SW480 (cell line): ENCODE results near the gene NDST1.
A peak's percentile ranks its signal among the peaks of the same experiment; 100 is the strongest.
"Not testable (repeated sequence)": the region's sequence is repeated elsewhere in the genome, so short reads cannot be mapped to it uniquely, and the experiment has no call there.

Experiments
- DNase-seq: peaks from one replicate; pipeline ENCODE4 v3.0.0-alpha.2; 2016; ENCODE audit warnings: low spot score

The NDST1 gene

DNA sequence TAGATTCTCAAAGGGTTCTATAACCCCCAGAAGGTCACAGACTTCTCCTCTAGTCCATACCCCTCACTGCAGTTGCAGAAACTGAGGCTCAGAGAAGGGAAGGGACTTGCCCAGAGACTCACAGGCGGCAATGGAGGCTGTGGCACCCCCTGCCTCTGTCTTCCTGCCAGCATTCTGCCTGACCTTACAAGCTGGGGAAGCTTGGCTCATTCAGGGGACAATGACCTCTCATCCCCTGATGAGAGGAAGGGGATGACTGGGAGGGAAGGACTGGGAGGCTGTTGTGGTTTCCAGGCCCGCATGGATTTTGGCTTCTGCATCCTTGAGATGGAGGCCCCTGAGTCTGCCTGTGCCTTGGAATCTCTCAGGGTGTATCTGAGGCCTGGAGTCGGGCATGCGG, 897 bp downstream of the NDST1 start:
- DNase-seq: no peak

GRCh38 chr5:150509992-150510391, 2.1 kb downstream of the NDST1 start:
- DNase-seq: no peak

GRCh38 chr5:150510460-150511263, 2.7 kb downstream of the NDST1 start:
- DNase-seq: no peak

- peak; percentile 82 for DNase-seq
Observed at GRCh38 chr5:150511578-150512367, 3.8 kb downstream of the NDST1 start.

- DNase-seq: no peak
Observed at GRCh38 chr5:150512368-150512747, 4.4 kb downstream of the NDST1 start.

DNA sequence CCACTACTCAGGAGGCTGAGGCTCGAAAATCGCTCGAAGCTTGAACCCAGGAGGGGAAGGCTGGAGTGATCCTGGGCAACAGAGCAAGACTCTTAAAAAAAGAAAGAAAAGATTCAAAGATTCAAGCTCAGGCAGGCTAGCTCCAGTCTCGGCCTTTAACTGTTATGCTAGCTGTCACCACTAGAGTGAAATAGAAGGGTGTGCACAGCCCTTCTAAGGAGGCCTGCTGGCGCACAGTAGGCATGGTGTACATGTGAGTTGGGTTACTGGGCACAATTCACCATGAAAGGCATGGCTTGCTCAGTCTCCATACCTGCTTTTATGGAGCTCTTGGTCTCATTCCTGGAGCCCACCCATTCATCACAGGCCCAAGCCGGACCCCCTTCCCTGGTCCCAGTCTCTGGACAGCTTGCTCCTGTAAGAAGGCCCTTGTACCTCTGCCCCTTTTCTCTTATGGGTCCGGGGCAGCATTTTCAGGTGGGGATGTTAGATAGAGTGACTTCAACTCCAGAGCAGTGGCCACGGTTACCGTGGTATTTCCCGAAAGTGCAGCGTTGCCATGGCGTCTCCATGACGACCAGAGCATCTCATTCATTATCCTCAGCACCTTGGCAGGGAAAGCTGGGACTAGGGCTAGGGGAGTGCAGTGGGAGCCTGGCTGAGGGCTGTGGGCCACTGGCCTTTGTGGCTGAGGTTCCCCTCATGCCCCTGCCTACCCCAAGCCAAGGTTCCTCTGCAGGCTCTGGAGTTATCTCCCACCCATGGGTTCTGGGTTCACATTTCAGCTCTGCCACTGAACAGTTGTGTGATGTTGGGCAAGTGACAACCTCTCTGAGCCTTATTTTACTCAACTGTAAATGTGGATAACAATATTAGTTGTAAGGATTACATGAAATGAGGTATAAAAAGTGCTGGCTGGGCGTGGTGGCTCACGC, 5.7 kb downstream of the NDST1 start:
- DNase-seq: no peak

DNA sequence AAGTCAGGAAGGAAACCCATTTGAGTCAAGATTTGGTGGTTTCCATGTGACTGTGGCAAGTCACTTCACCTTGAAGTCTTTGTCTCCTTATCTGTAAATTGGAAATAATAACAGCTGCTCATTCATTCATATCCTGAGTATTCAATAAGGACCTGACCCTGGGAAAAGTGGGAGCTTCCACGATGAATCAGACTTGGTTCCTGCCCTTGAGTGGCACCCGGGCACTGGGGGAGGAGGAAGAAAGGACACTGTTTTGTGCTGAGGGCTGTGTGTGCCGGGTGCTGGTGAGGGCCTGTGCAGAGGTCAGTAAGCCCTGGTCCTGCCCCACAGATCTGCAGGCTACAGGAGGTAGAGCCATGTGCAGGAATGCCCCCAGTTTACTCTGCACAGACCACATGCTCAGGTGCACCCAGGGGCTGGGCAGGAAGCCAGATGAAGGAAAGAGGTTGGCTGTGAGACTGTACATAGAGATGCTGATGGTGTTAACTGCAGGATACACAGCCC, 6.8 kb downstream of the NDST1 start:
- peak; percentile 33 for DNase-seq

GRCh38 chr5:150515446-150515845, 7.5 kb downstream of the NDST1 start:
- no peak for DNase-seq

DNA sequence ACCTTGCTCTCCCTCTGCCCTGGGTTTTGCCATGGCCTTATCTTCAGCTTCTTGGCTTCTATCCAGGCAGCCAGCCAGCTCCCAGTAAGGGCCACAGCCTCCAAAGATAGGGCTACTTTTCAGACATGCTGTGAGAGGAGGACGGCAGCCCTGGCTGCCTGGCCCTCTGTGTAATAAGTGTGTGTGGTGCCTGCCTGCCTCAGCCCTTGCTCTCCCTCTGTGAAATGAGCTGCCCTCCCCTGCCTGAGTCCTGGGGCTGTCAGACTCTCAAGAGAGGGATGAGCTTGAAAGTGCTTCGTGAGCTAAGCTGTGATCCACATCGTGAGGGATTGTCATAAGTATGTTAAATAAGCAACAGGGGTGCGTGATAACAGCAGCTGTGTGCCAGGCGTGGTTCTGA, 8.1 kb downstream of the NDST1 start:
- no peak for DNase-seq

- peak; percentile 93 for DNase-seq
Observed at GRCh38 chr5:150517272-150518152, 9.6 kb downstream of the NDST1 start.

DNA sequence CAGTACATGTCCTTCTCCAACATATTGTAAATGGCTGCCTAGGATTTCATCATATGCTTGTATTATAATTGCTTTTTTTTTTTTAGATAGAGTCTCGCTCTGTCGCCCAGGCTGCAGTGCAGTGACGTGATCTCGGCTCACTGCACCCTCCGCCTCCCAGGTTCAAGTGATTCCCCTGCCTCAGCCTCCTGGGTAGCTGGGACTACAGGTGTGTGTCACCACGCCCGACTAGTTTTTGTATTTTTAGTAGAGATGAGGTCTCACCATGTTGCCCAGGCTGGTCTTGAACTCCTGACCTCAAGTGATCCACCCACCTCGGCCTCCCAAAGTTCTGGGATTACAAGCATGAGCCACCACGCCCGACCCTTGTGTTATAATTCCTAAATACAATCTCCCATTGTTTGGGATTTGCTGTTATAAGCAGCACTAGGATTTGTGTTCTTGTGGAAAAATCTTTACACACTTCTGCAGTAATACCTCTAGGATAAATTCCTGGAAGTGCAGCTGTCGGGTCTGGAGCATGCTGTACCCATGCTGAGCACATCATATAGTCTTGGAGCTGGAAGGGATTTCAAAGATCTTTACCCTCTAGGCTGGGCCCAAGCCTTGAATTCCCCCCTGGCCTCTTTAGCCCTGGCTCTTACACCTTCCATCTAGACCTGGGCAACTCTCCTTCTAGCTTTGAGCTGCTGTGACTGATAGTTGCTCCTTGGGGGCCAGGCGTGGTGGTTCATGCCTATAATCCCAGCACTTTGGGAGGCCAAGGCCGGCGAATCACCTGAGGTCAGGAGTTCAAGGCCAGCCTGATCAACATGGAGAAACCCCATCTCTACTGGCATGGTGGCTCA, 11.0 kb downstream of the NDST1 start:
- not testable (repeated sequence) for DNase-seq

DNA sequence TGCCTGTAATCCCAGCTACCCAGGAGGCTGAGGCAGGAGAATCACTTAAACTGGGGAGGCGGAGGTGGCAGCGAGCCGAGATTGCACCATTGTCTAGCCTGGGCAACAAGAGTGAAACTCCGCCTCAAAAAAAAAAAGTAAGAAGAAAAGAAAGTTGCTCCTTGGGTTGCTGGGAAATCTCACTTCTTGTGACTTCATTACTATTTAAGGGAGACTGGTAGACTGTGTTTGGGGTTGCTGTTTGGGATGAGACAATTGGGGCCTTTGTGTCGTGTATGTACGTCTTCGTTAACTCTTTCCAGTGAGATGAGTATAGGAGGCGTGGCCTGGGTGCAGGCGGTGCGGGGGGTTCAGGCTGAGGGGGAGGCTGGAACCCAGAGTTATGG, 11.6 kb downstream of the NDST1 start:
- DNase-seq: no peak

GRCh38 chr5:150519978-150520377, 12.0 kb downstream of the NDST1 start:
- DNase-seq: no peak

- DNase-seq: no peak
Observed at GRCh38 chr5:150520747-150521521, 13.0 kb downstream of the NDST1 start.

- no peak for DNase-seq
Observed at GRCh38 chr5:150521522-150521817, 13.5 kb downstream of the NDST1 start.

DNA sequence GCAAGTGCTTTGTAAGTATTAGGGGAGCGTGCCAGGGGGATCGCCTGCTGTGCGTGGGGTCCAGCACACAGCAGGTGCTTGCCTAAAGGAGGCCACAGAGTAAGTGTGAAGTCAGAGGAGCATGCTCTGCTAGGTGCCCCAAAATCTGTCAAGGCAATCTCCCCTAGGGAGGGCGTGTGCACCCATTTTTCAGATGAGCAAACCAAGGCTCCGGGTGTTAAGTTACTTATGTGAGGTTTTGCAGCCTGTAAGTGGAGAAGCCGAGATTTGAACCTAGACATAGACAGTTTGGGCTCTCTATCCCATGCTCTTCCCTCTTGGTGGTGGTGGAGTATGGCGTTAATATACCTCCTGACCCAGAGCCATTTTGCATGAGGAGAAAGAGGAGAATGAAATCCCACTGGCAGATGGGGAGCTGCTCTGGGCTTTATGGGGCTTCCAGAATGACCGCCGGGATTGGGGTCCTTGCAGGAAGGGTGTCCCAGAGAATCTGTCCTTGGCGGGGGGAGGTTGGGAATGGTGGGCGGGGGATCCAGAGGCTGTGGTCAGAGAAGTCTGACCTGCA, 14.1 kb downstream of the NDST1 start:
- DNase-seq: no peak

DNA sequence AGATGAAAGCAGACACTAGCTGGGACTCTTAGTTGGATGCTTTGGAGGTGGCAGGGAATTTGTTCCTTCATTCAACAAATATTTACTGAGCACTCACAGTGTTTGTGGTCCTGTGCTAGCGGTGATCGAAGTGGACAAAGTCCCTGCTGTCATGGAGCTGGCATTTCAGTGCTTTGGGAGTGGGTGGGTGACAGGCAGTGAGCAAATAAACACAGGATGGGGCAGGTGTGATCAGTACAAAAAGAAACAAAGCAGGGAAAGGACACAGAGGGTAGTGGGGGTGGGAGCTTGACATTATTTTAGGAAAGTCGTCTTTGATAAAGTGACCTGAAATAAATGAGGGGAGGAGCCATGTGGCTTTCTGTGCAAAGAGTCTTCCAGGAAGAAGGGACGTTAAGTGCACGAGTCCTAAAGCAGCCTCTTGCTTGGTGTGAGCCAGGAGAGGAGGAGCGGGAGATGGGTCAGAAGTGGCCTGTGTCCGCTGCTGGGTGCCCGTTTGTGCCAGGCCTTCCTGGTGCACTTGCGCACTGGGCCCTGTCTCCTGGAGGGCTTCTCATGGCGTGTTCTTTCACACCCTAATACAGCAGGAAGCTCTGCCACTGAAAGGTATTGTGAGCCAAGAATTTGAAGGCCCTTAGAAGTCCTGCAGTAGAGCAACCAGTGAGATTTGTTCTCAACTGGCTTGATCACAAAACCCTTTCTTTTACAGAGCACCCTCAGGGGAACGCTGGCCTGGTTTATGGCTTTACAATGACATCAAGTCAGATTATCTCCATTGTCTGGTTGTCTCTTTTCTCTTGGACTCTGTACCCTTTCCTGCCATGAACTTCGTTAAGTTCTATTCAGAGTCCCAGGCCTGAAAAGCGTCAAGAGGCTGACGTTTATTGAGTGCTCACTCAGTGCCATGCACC, 14.8 kb downstream of the NDST1 start:
- peak; percentile 60 for DNase-seq
